ENCODE measurements around the gene CWC25.

CWC25 gene

DNA sequence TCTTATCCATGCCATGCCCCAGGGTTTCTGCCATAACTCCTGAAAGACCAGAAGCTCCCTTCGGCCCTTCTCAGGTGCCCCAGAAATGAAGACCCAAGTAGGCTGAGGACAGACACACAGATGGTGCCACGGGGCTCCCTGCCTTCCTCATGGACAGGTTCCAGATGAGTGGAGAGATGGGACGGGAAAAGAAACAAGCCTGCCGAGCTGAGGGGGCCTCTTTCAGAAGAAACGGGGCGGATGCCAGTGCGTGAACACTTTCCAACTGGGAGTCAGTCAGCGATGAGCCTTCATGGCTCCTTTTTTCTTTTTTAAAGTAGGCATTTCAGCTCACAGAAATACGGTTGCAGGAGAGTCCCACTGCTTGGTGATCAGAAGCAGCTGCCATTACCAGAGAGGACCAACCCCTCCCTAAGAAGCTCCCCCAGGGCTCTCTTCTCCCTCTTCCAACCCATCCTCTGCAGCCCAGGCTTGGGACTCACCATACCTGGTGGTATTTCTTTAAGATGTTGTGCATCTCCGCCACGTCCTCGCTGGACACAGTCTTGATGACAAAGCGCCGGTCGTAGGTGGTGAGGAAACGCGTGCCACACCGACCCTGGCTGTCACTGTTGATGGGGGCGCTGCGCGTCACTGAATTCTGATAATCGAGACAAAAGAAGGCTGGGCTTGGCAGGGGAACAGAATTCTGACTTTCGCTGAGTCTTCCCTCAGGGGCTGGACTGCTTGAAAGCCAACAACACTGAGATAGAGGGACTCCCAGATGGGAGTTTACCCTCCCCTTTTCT lies 45.0 kb downstream of the CWC25 start:
- no peak for DNase-seq

DNA sequence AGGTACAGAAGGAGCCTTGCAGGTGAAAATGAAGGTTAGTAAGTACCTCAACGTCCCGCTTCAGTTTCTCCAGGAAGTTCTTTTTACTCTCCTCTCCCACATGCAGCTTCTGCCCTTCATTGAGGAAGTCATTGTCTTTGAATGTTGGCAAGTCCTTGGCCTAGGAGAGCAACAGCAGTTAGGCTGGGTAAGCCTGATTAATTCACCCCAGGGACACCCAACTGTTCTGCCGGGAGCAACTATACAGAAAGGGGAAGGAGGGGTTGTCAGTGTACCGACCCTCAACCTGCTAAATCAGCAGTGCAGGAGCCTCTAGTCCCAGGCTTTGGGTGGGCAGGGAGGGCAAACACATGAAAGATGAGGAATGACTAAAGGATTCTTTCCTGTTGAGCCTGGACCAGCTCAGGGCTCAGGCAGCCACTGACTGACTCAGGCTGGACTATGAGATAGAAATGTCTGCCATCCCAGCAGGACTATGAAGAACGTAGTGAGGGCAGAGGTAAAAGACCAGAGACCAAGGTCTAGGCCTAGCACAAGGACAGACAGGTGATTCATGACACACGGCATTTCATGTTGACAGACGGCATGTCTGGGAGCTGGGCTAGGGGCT lies 47.4 kb downstream of the CWC25 start:
- DNase-seq, result no peak

- DNase-seq, result no peak
These were observed 51.9 kb downstream of the CWC25 start for GRCh38 chr17:38773258-38773657.

GRCh38 chr17:38768417-38768816 lies 56.7 kb downstream of the CWC25 start:
- no peak for DNase-seq

DNA sequence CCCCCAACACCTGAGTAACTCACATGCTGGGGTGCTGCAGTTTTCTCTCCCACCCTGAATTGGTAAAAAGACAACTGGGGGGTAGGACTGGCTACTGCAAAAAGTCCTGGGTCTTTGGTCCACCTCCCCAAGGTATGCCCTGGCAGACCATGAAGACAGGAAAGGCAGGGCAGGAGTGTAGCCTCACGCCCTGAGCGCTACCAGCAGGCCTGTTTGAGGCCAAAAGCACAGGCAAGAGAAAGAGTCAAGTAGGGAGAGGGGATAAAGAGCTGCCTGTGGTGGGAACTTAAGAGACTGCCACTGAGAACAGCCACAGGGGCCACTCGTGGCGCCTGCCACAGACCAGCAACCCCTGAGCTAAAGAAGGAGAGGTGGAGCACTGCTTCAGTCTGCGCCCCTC lies 58.8 kb downstream of the CWC25 start:
- DNase-seq, result no peak

GRCh38 chr17:38762231-38762630 lies 62.9 kb downstream of the CWC25 start:
- DNase-seq, result no peak

- no peak for DNase-seq
These were observed 63.5 kb downstream of the CWC25 start for GRCh38 chr17:38761612-38762011.

DNA sequence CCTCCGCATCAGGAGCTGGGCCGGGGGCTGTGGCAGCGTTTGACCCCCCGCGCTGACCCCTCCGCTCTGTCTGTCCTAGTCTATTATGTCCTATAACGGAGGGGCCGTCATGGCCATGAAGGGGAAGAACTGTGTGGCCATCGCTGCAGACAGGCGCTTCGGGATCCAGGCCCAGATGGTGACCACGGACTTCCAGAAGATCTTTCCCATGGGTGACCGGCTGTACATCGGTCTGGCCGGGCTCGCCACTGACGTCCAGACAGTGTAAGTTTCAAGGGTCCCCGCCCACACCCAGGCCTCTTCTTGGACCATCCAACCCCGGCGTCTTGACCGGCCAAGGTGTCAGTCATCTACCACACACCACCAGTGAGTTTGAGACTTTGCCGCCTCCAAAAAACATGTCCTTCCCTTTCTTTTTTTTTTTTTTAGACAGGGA lies 72.0 kb downstream of the CWC25 start:
- no peak for DNase-seq

DNA sequence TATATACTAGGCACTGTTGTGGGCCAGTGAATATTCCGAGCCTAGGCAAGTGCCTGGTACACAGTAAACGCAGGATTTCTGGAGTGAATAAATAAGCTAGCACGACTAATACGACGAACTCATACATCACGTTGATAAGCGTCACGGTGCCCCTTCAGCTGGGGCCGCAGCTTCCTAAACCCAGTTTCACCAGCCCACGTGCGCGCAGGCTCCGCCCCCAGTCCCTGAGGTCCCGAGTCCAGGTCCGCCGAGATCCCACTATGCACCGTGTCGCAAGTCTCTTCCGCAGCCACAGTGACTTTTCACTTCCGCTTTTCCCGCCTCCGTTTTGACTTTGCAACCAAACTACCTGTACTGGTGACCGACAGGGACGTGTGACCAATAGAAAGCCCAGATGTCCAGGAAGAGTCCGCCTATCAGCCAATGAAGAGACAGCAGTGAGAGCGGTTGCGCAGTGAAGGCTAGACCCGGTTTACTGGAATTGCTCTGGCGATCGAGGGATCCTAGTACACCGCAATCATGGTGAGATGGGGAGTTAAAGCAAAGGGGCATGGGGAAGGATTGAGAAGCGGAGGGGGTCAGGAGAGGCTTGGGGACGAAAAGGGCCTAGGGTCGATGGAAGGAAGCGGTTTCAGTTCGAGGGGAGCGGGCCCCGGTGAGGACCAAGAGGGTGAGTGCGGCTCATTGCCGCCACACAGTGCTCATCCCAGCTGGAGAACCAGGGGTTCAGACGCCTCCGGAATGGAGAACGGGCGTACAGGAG lies 72.6 kb downstream of the CWC25 start, which contains the start of gene PSMB3:
PSMB3 (plus strand) TSS at position 434 of the 763 bp plus-strand sequence; CDS start at position 520, 86 bp downstream.
- peak; percentile 93 for DNase-seq

- DNase-seq, result peak; percentile 78
These were observed 73.3 kb downstream of the CWC25 start for GRCh38 chr17:38751808-38752307.

DNA sequence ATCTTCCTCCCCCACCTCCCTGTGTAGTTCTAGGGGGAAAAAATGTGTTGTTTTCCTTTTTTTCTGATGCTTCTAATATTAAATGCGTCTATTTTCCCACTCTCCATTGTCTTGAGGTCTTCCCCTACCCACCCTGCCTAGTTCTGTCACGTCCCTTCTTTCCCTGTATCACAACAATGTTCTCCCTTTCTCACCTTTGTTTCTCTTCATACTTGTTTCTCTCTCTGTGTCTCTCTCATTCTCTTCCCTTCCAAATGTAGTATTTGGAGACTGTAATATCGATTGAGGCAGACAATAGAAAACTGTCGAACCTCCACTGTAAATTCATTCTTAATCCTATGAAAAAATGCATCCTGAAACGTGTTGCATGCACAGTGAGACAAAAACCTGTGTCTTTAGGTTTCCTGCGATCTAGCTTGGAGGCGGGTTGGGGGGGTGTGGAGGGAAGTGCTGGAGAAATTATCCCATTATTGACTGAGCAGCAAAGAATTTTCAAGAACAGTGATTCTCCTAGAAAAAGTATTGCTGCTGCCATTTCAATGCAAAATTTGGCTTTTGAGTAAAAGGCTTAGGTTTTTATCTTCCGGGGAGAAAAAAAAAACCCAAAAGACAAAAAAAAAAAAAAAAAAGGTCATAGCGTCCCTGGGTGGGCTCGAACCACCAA lies 73.8 kb downstream of the CWC25 start:
- DNase-seq, result no peak

All from activated T-cell treated with anti-CD3 and anti-CD28 coated beads for 4 hours (primary cell).